Esophagus squamous epithelium (tissue), 4 donors: ENCODE measurements around the gene LAPTM5.

Experiments used
- POLR2A ChIP-seq, 4 donors: fragments of 450-650 bp; IDR thresholded peaks; one replicate each; pipeline ENCODE4 v1.6.1; 2017; ENCODE audit warnings: antibody characterized with exemption in 4 of 4, mild to moderate bottlenecking in 4 of 4, moderate library complexity in 3 of 4
- TF ChIP-seq, protein P1 (sequence below), 6 experiments: fragments of 450-650 bp in 4 of 6; fragments of 200-600 bp in 2 of 6; sonication (generic) in 2 of 6; IDR thresholded peaks; one replicate each; pipeline ENCODE4 v1.5.1; 2016 to 2019; ENCODE audit warnings: antibody characterized with exemption in 6 of 6, mild to moderate bottlenecking in 4 of 6, moderate library complexity in 4 of 6

DNA sequence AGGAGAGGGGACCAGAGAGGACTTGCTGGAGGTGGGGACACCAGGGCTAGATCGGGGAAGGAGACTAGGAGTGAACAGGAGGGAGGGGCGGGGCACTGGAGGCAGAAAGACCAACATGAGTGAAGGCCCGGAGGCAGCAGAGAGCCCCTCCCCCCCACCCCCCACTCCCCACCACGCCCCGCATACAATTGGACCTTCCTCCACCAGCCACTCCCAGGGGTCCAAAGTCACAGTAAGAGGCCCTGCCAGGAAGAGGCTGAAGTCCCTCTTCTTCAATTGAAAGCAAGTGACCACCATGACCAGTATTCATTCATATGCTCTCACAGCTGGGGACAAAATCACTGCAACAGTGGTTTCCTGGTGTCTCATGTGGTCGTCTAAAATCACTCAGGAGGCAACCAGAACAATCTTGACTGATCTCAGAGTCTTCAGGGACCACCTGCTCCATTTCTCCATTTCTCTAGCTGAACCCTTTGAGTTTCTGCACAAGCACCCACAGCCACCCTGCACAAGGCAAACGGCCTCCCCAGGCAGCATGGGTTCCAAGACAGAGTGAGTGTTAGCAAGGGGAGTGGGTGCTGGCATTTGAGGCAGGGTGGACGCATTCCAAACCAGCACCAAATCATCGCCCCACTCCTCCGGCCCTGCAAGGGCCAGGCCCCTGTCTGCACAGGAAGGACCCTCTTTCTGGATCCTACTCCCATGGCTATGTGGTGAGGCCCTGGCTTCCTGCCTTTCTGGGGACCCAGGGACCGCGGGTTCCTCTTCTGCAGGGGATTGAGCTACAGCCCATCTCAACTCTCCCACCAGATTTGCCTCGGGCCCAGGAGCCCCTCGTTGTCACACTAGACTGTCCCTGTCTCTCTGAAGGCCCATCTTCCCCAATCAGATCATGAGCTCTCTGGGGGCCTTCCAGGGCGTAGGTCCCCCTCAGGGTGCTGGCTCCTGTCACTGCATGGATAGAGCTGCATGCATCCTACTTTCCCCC lies 17.0 kb downstream of the LAPTM5 start:
- TF ChIP-seq, protein P1, sequence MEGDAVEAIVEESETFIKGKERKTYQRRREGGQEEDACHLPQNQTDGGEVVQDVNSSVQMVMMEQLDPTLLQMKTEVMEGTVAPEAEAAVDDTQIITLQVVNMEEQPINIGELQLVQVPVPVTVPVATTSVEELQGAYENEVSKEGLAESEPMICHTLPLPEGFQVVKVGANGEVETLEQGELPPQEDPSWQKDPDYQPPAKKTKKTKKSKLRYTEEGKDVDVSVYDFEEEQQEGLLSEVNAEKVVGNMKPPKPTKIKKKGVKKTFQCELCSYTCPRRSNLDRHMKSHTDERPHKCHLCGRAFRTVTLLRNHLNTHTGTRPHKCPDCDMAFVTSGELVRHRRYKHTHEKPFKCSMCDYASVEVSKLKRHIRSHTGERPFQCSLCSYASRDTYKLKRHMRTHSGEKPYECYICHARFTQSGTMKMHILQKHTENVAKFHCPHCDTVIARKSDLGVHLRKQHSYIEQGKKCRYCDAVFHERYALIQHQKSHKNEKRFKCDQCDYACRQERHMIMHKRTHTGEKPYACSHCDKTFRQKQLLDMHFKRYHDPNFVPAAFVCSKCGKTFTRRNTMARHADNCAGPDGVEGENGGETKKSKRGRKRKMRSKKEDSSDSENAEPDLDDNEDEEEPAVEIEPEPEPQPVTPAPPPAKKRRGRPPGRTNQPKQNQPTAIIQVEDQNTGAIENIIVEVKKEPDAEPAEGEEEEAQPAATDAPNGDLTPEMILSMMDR (IDR thresholded peaks at IDR 0.05) = no peak
- no peak for TF ChIP-seq POLR2A (IDR thresholded peaks at IDR 0.05)
